Activated CD8-positive, alpha-beta memory T cell treated with anti-CD3 and anti-CD28 coated beads for 48 hours (primary cell): ENCODE measurements around the gene SPDYC.
"Not testable (repeated sequence)": the region's sequence is repeated elsewhere in the genome, so short reads cannot be mapped to it uniquely, and the experiment has no call there.

ENCODE experiments used
- DNase-seq, 3 experiments: peaks; one replicate each; pipeline ENCODE4 v3.0.0-alpha.2; 2020; ENCODE audit warnings: low read depth in 2 of 3, low spot score in 2 of 3

The SPDYC gene

GRCh38 chr11:65167656-65168055 lies 2.4 kb upstream of the SPDYC start:
- DNase-seq, result no peak

GRCh38 chr11:65169164-65169641 lies 830 bp upstream of the SPDYC start:
- DNase-seq, result no peak

- DNase-seq, result no peak
Observed at GRCh38 chr11:65172600-65172999, 2.6 kb downstream of the SPDYC start.

GRCh38 chr11:65174571-65175010 lies 4.6 kb downstream of the SPDYC start:
- DNase-seq, result not testable (repeated sequence)

- peak; percentile 18 to 41 (median 26) for DNase-seq
Observed at GRCh38 chr11:65180877-65181568, 11.0 kb downstream of the SPDYC start.

GRCh38 chr11:65181569-65182257 lies 11.7 kb downstream of the SPDYC start, which contains the start of gene CAPN1:
Gene CAPN1 (plus strand): TSS chr11:65181928. CDS start chr11:65182702, 774 bp downstream.
- peak; percentile 40 to 53 (median 49) for DNase-seq

- DNase-seq, result no peak
Observed at GRCh38 chr11:65182258-65183170, 12.5 kb downstream of the SPDYC start.

- DNase-seq, result no peak
Observed at GRCh38 chr11:65183201-65183891, 13.3 kb downstream of the SPDYC start.

GRCh38 chr11:65184146-65184545 lies 14.1 kb downstream of the SPDYC start:
- no peak for DNase-seq

GRCh38 chr11:65185171-65185570 lies 15.1 kb downstream of the SPDYC start:
- DNase-seq, result no peak

- DNase-seq, result no peak
Observed at GRCh38 chr11:65185869-65186341, 15.9 kb downstream of the SPDYC start.

- no peak for DNase-seq
Observed at GRCh38 chr11:65186701-65187100, 16.7 kb downstream of the SPDYC start.

GRCh38 chr11:65187146-65187675 lies 17.2 kb downstream of the SPDYC start:
- no peak for DNase-seq

GRCh38 chr11:65187971-65188461 lies 18.0 kb downstream of the SPDYC start:
- DNase-seq, result no peak

GRCh38 chr11:65188486-65188885 lies 18.5 kb downstream of the SPDYC start:
- DNase-seq, result no peak

GRCh38 chr11:65189191-65189590 lies 19.2 kb downstream of the SPDYC start:
- DNase-seq, result no peak

GRCh38 chr11:65194564-65194963 lies 24.5 kb downstream of the SPDYC start:
- no peak for DNase-seq

- no peak for DNase-seq
Observed at GRCh38 chr11:65204143-65204542, 34.1 kb downstream of the SPDYC start.

- DNase-seq, result peak in 2 of 3 experiments; percentile 45 to 50
Observed at GRCh38 chr11:65204646-65205601, 34.9 kb downstream of the SPDYC start.
